ENCODE data around the gene HDAC1.

HDAC1 gene

GRCh38 chr1:32332290-32333079, 40.6 kb downstream of the HDAC1 start:
- no peak for TF ChIP-seq CTCF (conservative IDR thresholded peaks at IDR 0.05)
- peak overlapping the region; percentile 92 for H3K27ac ChIP-seq

GRCh38 chr1:32333251-32333963, 41.5 kb downstream of the HDAC1 start:
- TF ChIP-seq CTCF (conservative IDR thresholded peaks at IDR 0.05): no peak
- H3K27ac ChIP-seq: peak overlapping the region; percentile 92

- no peak for TF ChIP-seq CTCF (conservative IDR thresholded peaks at IDR 0.05)
- H3K27ac ChIP-seq: peak overlapping the region; percentile 92
Measured at GRCh38 chr1:32334274-32334861, 42.5 kb downstream of the HDAC1 start.

DNA sequence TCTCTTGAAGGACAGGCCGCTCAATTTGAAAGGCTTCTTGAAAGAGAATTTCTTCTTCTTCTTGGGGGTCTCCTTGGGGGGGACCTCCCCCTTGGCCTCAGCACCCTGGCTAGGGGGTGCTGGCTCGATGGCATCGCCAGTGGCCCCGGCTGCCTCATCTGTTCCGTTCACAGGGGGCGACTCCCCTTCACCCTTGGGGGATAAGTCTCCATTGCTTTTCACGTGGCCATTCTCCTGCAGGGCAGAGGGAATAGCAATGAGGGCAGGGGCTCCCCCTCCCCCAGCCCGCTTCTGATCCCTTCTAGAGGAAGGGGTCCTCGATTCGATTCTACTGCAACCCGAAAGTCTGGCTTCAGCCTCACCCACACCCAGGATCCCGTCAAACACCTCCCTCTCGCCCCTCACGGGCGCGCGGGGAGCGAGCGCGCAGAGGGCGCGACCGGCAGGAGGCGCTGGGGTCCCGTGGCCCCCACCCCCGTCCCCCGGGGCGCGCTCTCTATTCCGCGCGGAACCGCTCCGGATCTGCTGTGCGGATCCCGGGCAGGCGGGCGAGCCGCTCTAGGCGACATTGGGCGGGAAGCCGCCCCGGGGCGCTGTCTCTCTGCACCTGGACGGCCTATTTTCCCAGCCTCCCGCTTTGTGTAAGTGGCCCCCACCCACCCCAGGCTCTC, 43.1 kb downstream of the HDAC1 start:
- TF ChIP-seq CTCF (conservative IDR thresholded peaks at IDR 0.05): peak; percentile 78
- peak overlapping the region; percentile 92 for H3K27ac ChIP-seq

- peak overlapping the region; percentile 92 for H3K27ac ChIP-seq
- no peak for TF ChIP-seq CTCF (conservative IDR thresholded peaks at IDR 0.05)
Measured at GRCh38 chr1:32335535-32335789, 43.6 kb downstream of the HDAC1 start.

DNA sequence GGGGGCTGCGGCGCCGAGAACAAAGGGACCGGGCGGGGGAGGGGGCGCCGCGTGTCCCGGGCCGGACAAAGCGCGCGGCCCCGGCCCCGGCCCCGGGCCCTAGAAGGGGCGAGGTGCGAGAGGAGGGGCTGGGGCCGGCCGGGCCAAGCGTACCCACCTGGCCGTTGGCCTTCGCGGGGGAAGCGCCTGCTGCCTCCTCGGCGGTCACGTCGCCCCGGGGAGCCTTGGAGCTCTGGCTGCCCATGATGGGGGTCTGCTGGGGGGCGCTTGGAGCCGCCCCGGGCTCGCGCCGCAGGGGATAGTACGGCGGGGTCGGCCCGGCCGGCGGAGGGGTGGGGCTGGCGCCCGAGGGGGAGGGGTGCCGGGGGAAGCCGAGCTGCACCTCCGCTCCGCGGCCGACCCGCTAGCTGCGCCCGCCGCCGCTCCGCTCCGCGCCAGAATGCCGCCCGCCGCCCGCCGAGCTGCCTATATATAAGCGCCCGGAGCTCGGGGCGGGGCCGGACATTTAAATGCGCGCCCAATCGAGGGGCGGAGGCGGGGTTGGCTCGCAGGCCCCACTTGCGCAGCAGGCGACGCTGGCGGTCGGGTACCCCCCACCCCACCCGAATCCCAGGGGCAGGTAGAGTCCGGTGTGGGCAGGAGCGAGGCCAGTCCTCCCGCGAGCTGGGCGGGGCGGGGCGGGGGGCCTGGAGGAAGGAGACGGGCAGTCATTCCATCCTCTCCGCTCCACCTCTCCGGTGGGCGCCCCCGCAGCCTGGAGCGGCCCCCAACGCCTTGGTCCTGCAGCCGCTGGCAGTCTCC, 44.1 kb downstream of the HDAC1 start, which contains the start of gene MARCKSL1:
Gene MARCKSL1, minus strand, starts transcription at position 444 of the 801 bp plus-strand sequence. Its CDS starts 200 bp downstream, at position 244.
- H3K27ac ChIP-seq: peak within 1 kb of the TSS; percentile 92

More for the DNA sequence above, 44.1 kb downstream of the HDAC1 start, which contains the start of gene MARCKSL1:
- no peak for TF ChIP-seq CTCF (conservative IDR thresholded peaks at IDR 0.05)
